ENCODE data around the gene STXBP4.
"Not testable (repeated sequence)": the region's sequence is repeated elsewhere in the genome, so short reads cannot be mapped to it uniquely, and the experiment has no call there.

Gene STXBP4

GRCh38 chr17:55057184-55057583 lies 88.6 kb downstream of the STXBP4 start:
- DNase-seq = no peak

- DNase-seq = no peak
Observed at GRCh38 chr17:55059724-55060123, 91.2 kb downstream of the STXBP4 start.

- no peak for DNase-seq
Observed at GRCh38 chr17:55062921-55063320, 94.4 kb downstream of the STXBP4 start.

- no peak for DNase-seq
Observed at GRCh38 chr17:55063885-55064874, 95.6 kb downstream of the STXBP4 start.

- DNase-seq = no peak
Observed at GRCh38 chr17:55067697-55068439, 99.3 kb downstream of the STXBP4 start.

GRCh38 chr17:55068862-55069811 lies 100.6 kb downstream of the STXBP4 start:
- no peak for DNase-seq

GRCh38 chr17:55069983-55070529 lies 101.5 kb downstream of the STXBP4 start:
- DNase-seq = no peak

- no peak for DNase-seq
Observed at GRCh38 chr17:55072898-55073297, 104.3 kb downstream of the STXBP4 start.

GRCh38 chr17:55073467-55073866 lies 104.9 kb downstream of the STXBP4 start:
- DNase-seq = not testable (repeated sequence)

- no peak for DNase-seq
Observed at GRCh38 chr17:55081559-55081958, 113.0 kb downstream of the STXBP4 start.

- DNase-seq = peak; percentile 19
Observed at GRCh38 chr17:55086635-55087058, 118.1 kb downstream of the STXBP4 start.

- no peak for DNase-seq
Observed at GRCh38 chr17:55089256-55089655, 120.7 kb downstream of the STXBP4 start.

GRCh38 chr17:55090079-55090492 lies 121.5 kb downstream of the STXBP4 start:
- DNase-seq = peak; percentile 11

- DNase-seq = no peak
Observed at GRCh38 chr17:55093353-55093752, 124.8 kb downstream of the STXBP4 start.

GRCh38 chr17:55098765-55099164 lies 130.2 kb downstream of the STXBP4 start:
- DNase-seq = no peak

- DNase-seq = no peak
Observed at GRCh38 chr17:55110521-55110920, 142.0 kb downstream of the STXBP4 start.

- DNase-seq = no peak
Observed at GRCh38 chr17:55114283-55114682, 145.7 kb downstream of the STXBP4 start.

GRCh38 chr17:55116440-55116914 lies 147.9 kb downstream of the STXBP4 start:
- DNase-seq = no peak

- no peak for DNase-seq
Observed at GRCh38 chr17:55117164-55117563, 148.6 kb downstream of the STXBP4 start.

GRCh38 chr17:55120651-55121050 lies 152.1 kb downstream of the STXBP4 start:
- no peak for DNase-seq

- no peak for DNase-seq
Observed at GRCh38 chr17:55121268-55121667, 152.7 kb downstream of the STXBP4 start.

- DNase-seq = no peak
Observed at GRCh38 chr17:55122114-55122513, 153.5 kb downstream of the STXBP4 start.

Measured in NCI-H2029 treated with DMSO at 0.1 percent for 48 hours (cell line).